SK-N-SH treated with all-trans-retinoic acid at 6 μM for 48 hours (cell line): ENCODE results near the gene PKN2.

ENCODE experiments used
- ATAC-seq: fragments of 200-7000 bp; cut with Tn5 transposase; 3 replicates; pipeline ENCODE4 v1.9.1; 2020; ENCODE audit warnings: mild to moderate bottlenecking, moderate library complexity
- BACH2 ChIP-seq: fragments of 250-450 bp; sonication (Bioruptor Pico); IDR thresholded peaks from 2 replicates; pipeline ENCODE4 v1.9.0; 2021; ENCODE audit warnings: mild to moderate bottlenecking, borderline replicate concordance
- GLIS3 ChIP-seq: fragments of 250-450 bp; sonication (Bioruptor Pico); IDR thresholded peaks from 2 replicates; pipeline ENCODE4 v1.5.0; 2020; ENCODE audit warnings: mild to moderate bottlenecking, moderate library complexity
- TCF4 ChIP-seq: fragments of 250-450 bp; sonication (Bioruptor Pico); IDR thresholded peaks from 2 replicates; pipeline ENCODE4 v1.8.0; 2021; ENCODE audit warnings: mild to moderate bottlenecking, moderate library complexity, borderline replicate concordance
- TSHZ2 ChIP-seq: fragments of 250-450 bp; sonication (Bioruptor Pico); IDR thresholded peaks from 2 replicates; pipeline ENCODE4 v1.5.0; 2020; ENCODE audit warnings: mild to moderate bottlenecking, moderate library complexity
- ZFP3 ChIP-seq: fragments of 250-450 bp; sonication (Bioruptor Pico); IDR thresholded peaks from 2 replicates; pipeline ENCODE4 v1.5.0; 2020; ENCODE audit warnings: mild to moderate bottlenecking, moderate library complexity
- ZFP30 ChIP-seq: fragments of 450-650 bp; formaldehyde crosslinking; IDR thresholded peaks from 2 replicates; pipeline ENCODE4 v1.5.0; 2022; ENCODE audit warnings: mild to moderate bottlenecking, moderate library complexity

PKN2 gene

GRCh38 chr1:88883156-88883555 lies 199.1 kb downstream of the PKN2 start:
- TF ChIP-seq BACH2 (CRISPR knock-in tag) (no peak), TSHZ2 (CRISPR knock-in tag) (no peak), TCF4 (CRISPR knock-in tag) (no peak), GLIS3 (CRISPR knock-in tag) (no peak), ZFP3 (CRISPR knock-in tag) (no peak), ZFP30 (CRISPR knock-in tag) (no peak)
- no peak for ATAC-seq
